ENCODE data around the gene SRRM2. TPM values are rescaled to one million over a fixed set of nuclear protein-coding genes. Genes with fewer than 3 reads are reported as not detected.

SRRM2 gene
- total RNA-seq, 2 donors from 2014 or later, result 569 to 1,109 TPM

DNA sequence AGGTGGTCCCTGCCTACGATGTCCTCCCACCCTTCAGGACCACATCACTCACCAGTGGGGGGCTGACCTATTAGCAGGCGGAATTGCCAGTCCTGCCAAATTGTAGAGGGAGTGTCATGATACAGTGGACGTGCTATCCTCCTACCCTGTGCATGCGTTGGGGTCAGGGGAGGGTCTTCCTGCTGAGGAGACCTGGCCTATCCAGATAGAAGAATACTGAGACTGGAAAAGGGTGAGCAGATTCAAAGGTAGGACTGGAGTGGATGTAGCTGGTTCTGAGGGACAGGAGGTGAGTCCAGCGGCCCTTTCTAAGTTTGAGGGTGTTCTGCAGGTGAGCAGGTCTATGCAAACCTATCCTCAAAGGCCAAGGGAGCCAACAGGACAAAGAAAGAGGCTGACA lies 53.8 kb downstream of the SRRM2 start:
- Mint-ChIP-seq H3K4me1 (ENCODE audit: low read depth in 2 of 2) (no peaks in the 10 kb centered on the region), H3K4me3 (no peak overlapping the region), H3K27me3 (peaks cover 8 to 16% of the 10 kb centered on the region in 2 donors), H3K9me3 (no peaks in the 10 kb centered on the region), H3K27ac (no peak overlapping the region), H3K36me3 (no peaks in the 10 kb centered on the region)
- ATAC-seq (no peak), DNase-seq (ENCODE audit: low spot score) (no peak)

DNA sequence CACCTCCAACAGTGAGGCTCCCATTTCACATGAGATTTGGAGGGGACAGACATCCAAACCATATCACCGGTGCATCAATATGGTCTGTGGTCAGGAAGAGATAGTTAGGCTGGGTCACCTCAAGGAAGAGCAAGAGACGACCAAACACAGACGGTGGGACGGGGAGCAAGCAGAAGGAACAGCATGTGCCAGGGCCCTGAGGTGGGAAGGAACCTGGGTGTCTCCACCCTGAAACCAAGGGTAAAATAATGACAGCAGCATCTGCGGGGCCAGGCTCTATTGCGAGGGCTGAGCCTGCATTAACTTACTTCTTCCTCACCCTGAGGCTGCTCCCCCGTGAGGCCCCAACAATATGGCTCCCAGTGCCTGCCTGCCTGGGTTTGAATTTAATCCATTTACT lies 55.7 kb downstream of the SRRM2 start:
- H3K4me1 Mint-ChIP-seq (ENCODE audit: low read depth in 2 of 2), result peaks cover 0 to 3% of the 10 kb centered on the region in 2 donors
- ATAC-seq, result no peak

GRCh38 chr16:2809149-2809760 lies 56.8 kb downstream of the SRRM2 start:
- no peak for DNase-seq (ENCODE audit: low spot score)
- no peaks in the 10 kb centered on the region for H3K36me3 Mint-ChIP-seq

More for the DNA sequence above, 55.7 kb downstream of the SRRM2 start:
- H3K9me3 Mint-ChIP-seq, result no peaks in the 10 kb centered on the region
- no peak overlapping the region for H3K27ac Mint-ChIP-seq
- peaks cover 8 to 12% of the 10 kb centered on the region in 2 donors for H3K27me3 Mint-ChIP-seq
- no peaks in the 10 kb centered on the region for H3K36me3 Mint-ChIP-seq
- no peak for DNase-seq (ENCODE audit: low spot score)
- no peak overlapping the region for H3K4me3 Mint-ChIP-seq

GRCh38 chr16:2810651-2811050 lies 58.2 kb downstream of the SRRM2 start:
- no peaks in the 10 kb centered on the region for H3K36me3 Mint-ChIP-seq
- no peak overlapping the region for H3K4me3 Mint-ChIP-seq
- H3K4me1 Mint-ChIP-seq (ENCODE audit: low read depth in 2 of 2), result peaks cover 0 to 3% of the 10 kb centered on the region in 2 donors
- no peak overlapping the region for H3K27ac Mint-ChIP-seq
- DNase-seq (ENCODE audit: low spot score) (no peak), ATAC-seq (no peak)
- H3K27me3 Mint-ChIP-seq, result peaks cover 8 to 10% of the 10 kb centered on the region in 2 donors
- no peaks in the 10 kb centered on the region for H3K9me3 Mint-ChIP-seq

More at GRCh38 chr16:2809149-2809760, 56.8 kb downstream of the SRRM2 start:
- Mint-ChIP-seq H3K9me3 (no peaks in the 10 kb centered on the region), H3K27ac (no peak overlapping the region), H3K4me3 (no peak overlapping the region), H3K4me1 (ENCODE audit: low read depth in 2 of 2) (peaks cover 0 to 3% of the 10 kb centered on the region in 2 donors), H3K27me3 (peaks cover 8 to 10% of the 10 kb centered on the region in 2 donors)
- ATAC-seq, result no peak

DNA sequence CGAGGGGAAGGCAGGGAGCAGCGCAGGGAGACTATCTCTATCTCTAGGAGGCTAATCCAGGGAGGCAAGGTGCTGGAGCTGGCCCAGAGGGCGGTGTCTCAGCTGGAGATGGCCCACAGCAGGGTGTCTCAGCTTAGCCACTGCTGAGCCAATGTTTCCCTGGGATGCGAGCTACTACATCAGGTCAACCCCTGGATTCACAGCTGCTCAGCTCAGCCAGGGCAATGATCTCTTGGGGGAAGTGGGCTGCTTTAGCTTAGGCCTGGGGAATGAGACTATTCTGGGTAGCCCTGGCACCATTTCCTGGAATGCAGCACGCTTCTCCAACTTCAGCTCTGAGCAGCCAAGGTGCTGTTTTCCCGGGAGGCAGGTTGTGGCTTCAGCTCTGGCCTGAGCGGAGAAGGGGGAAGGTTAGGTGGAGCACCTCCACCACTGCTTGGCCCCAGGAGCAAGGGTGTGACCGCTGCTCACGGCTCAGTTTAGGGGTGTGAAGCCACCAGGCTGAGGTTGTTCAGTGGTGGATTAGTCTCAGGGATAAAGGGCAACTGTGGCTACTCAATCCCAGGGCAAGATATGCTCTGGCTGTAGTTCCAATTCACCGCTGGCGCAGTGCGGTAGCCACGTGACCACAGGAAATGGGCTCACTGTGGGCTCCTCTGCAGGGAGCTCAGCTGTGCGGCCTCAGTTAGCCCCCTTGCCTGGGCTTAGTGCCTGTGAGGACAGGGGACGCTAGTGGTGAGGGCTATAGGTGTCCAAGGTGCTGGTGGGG lies 59.4 kb downstream of the SRRM2 start:
- DNase-seq (ENCODE audit: low spot score) (no peak), ATAC-seq (peak; percentile 36 to 72)
- Mint-ChIP-seq H3K36me3 (no peaks in the 10 kb centered on the region), H3K9me3 (no peaks in the 10 kb centered on the region), H3K4me1 (ENCODE audit: low read depth in 2 of 2) (peaks cover 0 to 3% of the 10 kb centered on the region in 2 donors), H3K27ac (no peak overlapping the region), H3K27me3 (peaks cover 4 to 10% of the 10 kb centered on the region in 2 donors), H3K4me3 (no peak overlapping the region)

- H3K36me3 Mint-ChIP-seq, result no peaks in the 10 kb centered on the region
- peak in 1 of 2 donors; percentile 45 for ATAC-seq
- no peaks in the 10 kb centered on the region for H3K9me3 Mint-ChIP-seq
- DNase-seq (ENCODE audit: low spot score), result no peak
- H3K27me3 Mint-ChIP-seq, result peaks cover 2 to 8% of the 10 kb centered on the region in 2 donors
- no peak overlapping the region for H3K4me3 Mint-ChIP-seq
- no peak overlapping the region for H3K27ac Mint-ChIP-seq
- peaks cover 0 to 6% of the 10 kb centered on the region in 2 donors for H3K4me1 Mint-ChIP-seq (ENCODE audit: low read depth in 2 of 2)
Measured at GRCh38 chr16:2813771-2814221, 61.4 kb downstream of the SRRM2 start.

DNA sequence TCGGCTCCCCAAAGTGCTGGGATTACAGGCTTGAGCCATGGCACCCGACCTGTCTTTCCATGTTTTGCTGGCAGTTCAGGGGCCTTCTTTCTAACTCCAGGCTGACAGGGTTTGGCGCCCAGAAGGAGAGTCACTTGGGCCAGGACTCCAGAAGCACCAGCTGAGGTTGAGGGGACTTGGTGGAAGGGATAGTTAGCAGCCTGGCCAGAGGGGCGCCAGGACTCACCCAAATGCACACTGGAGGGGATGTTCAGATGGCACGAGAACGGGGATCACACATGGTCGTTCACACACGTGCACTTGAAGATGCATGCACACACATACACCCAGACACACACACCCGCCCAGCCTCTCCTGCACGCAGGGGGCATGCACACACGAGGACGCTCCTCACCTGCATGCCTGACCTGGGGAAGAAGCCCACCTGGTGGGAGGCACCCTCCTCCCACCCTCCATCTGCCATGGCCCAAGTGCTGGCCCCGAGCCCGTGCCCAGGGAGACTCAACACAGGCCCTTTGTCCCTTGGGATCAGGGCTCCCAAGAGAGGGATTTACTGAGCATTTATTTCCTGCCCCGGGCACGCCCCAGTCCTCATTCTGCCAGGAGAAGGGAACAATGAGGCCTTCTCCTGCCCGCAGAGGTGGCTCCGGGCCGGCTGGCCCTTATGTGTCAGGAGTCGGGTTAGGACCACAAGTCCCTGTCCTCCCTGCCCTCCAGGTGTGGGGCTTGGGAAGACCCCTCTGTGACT lies 62.3 kb downstream of the SRRM2 start:
- H3K36me3 Mint-ChIP-seq, result no peaks in the 10 kb centered on the region

DNA sequence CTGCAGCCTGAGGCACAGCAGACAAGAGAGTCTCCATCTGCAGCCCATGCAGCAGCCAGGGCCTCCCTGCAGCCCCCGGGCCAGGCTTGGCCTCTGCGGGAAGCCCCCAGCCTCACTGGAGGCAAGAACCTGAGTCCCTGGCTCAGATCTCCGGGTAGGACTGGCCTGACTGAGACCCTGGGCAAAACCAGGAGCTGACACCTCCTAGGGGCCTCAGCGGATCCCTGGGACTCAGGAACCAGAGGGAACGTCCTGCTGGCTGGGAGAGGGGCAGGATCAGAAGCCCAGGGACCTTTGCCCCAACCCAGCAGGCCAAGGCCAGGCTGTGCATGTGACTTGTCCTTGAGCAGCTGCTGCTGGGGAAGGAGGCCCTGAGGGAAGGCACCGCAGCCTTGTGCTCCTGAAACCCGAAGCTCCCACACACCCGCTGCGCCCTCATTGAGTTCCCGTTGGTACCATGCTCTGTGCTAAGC lies 62.9 kb downstream of the SRRM2 start:
- DNase-seq (ENCODE audit: low spot score) (no peak), ATAC-seq (no peak)
- Mint-ChIP-seq H3K9me3 (no peaks in the 10 kb centered on the region), H3K27ac (no peak overlapping the region), H3K4me3 (no peak overlapping the region), H3K27me3 (no peaks in the 10 kb centered on the region), H3K36me3 (no peaks in the 10 kb centered on the region), H3K4me1 (ENCODE audit: low read depth in 2 of 2) (peaks cover 0 to 6% of the 10 kb centered on the region in 2 donors)

More for the DNA sequence above, 62.3 kb downstream of the SRRM2 start:
- no peak overlapping the region for H3K27ac Mint-ChIP-seq
- ATAC-seq (no peak), DNase-seq (ENCODE audit: low spot score) (no peak)
- H3K27me3 Mint-ChIP-seq, result no peaks in the 10 kb centered on the region
- peaks cover 0 to 6% of the 10 kb centered on the region in 2 donors for H3K4me1 Mint-ChIP-seq (ENCODE audit: low read depth in 2 of 2)
- no peaks in the 10 kb centered on the region for H3K9me3 Mint-ChIP-seq
- no peak overlapping the region for H3K4me3 Mint-ChIP-seq

DNA sequence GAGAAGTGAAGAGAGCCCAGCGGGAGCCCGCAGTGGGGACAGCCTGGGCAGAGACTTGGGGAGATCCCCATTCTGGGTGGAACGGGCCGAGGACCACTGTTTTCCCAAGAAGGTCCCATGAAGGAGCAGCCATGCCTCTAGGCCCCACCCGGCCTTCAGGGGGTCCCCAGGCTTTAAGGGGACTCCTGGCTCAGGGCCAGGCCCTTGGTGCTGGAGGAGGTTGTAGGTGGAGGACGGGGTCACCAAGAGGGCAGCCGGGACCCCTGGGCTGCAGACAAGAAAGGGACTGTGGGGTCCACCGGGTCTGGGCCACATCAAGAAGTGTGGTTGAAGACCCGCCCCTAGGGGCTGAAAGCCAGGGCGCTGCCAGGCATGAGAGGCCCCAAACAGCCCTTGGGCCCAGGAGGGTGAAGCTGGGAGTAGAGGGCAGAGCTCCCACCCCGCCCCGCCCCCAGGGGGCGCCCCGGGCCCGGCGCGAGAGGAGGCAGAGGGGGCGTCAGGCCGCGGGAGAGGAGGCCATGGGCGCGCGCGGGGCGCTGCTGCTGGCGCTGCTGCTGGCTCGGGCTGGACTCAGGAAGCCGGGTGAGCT lies 64.4 kb downstream of the SRRM2 start, which contains the start of gene PRSS21:
PRSS21 (plus strand) TSS at position 487 of the 589 bp plus-strand sequence; CDS start at position 519, 32 bp downstream.
- Mint-ChIP-seq H3K4me3 (no peak within 1 kb of the TSS), H3K27me3 (no peaks in the 10 kb centered on the region), H3K36me3 (no peaks in the 10 kb centered on the region), H3K9me3 (no peaks in the 10 kb centered on the region), H3K27ac (no peak within 1 kb of the TSS), H3K4me1 (ENCODE audit: low read depth in 2 of 2) (peaks cover 0 to 2% of the 10 kb centered on the region in 2 donors)
- no peak for DNase-seq (ENCODE audit: low spot score)
- ATAC-seq, result peak; percentile 49 to 75

DNA sequence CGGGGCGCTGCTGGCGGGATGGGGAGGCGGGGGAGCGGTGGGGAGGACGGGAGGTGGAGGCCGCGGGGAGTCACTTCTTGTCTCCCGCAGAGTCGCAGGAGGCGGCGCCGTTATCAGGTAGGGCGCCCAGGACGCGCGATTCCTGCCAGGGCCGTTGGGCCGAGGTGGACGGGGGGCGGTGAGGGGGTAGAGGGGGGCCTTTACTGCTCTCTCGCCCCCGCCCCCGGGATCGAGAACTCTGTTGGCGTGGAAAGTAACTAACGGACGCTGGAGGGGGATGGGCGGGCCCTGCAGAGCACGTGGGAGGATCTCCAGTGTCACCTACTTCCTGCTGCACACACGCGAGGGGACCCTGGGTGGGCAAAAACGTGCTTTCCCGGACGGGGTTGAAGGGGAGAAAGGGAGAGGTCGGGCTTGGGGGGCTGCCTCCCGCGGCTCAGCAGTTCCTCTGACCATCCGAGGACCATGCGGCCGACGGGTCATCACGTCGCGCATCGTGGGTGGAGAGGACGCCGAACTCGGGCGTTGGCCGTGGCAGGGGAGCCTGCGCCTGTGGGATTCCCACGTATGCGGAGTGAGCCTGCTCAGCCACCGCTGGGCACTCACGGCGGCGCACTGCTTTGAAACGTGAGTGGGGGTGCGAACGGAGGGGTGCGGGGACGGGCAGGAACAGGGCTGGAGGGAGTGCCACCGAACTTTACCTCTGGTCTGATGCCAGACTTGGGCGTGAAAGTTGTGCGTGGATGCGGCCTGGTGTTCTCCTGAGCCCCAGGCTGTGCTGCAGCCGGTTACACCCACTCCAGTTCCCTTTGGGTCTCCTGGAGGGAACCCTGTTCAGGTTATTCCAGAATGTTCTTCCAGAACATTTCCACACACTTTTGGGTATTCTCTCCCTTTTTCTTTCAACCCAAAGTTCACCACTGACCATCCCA lies 65.2 kb downstream of the SRRM2 start:
- Mint-ChIP-seq H3K36me3 (no peaks in the 10 kb centered on the region), H3K27me3 (no peaks in the 10 kb centered on the region), H3K4me1 (ENCODE audit: low read depth in 2 of 2) (peaks cover 0 to 2% of the 10 kb centered on the region in 2 donors), H3K4me3 (no peak overlapping the region), H3K9me3 (no peaks in the 10 kb centered on the region), H3K27ac (no peak overlapping the region)
- no peak for DNase-seq (ENCODE audit: low spot score)
- ATAC-seq, result no peak

GRCh38 chr16:2818272-2818876 lies 65.9 kb downstream of the SRRM2 start:
- no peak for DNase-seq (ENCODE audit: low spot score)
- H3K27me3 Mint-ChIP-seq, result no peaks in the 10 kb centered on the region
- H3K27ac Mint-ChIP-seq, result no peak overlapping the region
- no peaks in the 10 kb centered on the region for H3K9me3 Mint-ChIP-seq
- H3K4me1 Mint-ChIP-seq (ENCODE audit: low read depth in 2 of 2), result peaks cover 0 to 2% of the 10 kb centered on the region in 2 donors
- no peak overlapping the region for H3K4me3 Mint-ChIP-seq
- H3K36me3 Mint-ChIP-seq, result no peaks in the 10 kb centered on the region
- ATAC-seq, result no peak

- Mint-ChIP-seq H3K9me3 (no peaks in the 10 kb centered on the region), H3K27ac (no peak overlapping the region), H3K27me3 (no peaks in the 10 kb centered on the region), H3K4me3 (no peak overlapping the region), H3K4me1 (ENCODE audit: low read depth in 2 of 2) (peaks cover 0 to 2% of the 10 kb centered on the region in 2 donors), H3K36me3 (no peaks in the 10 kb centered on the region)
- no peak for DNase-seq (ENCODE audit: low spot score)
- no peak for ATAC-seq
Measured at GRCh38 chr16:2819179-2819938, 66.9 kb downstream of the SRRM2 start.
